ENCODE measurements around the gene ZNF689.

The ZNF689 gene

DNA sequence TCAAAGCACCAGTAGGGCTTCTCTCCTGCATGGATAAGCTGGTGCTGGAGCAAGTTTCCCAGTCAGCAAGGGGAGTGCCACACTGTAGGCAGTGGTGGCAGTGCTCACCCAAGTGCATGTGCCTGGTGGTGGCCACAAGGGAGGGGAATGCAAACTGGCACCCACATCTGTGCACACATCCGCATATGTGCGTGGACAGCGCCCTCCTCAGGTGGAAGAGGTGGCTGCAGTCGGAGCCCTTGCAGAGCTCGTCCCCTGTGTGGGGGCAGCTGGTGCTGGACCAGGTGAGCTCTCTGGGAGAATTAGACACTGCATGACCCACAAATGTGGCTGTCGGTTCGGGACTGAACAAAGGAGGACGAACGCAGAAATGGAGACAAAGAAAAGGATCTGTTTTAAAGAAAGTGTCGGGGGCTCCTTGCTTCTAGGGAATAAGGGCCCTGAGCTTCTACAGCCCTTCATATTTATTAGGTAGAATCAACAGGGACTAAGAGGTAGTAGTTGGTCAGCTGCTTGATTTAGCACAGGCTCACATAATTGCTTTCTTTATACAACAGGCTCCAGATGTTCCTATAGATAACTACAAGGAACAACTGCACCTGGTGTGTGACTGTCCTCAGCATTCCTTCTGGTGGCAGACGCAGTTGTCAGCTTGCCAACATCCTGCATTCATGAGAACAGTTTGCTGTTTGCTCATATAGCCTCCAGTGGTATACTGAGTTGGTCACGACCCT is 5.3 kb upstream of the ZNF689 start:
- H2AFZ ChIP-seq (ENCODE audit: low read length, unreplicated experiment), result no peak overlapping the region
- no peaks in the 10 kb centered on the region for H3K27me3 ChIP-seq (ENCODE audit: insufficient read depth, low read length)
- no peaks in the 10 kb centered on the region for H3K36me3 ChIP-seq (ENCODE audit: insufficient read depth, low read length)
- no peaks in the 10 kb centered on the region for H3K79me2 ChIP-seq (ENCODE audit: control insufficient read depth, insufficient read depth, low read length, unreplicated experiment)
- H3K4me1 ChIP-seq (ENCODE audit: control insufficient read depth, insufficient read depth, low read length, unreplicated experiment), result peaks cover 3% of the 10 kb centered on the region
- H3K27ac ChIP-seq (ENCODE audit: low read depth, low read length), result no peak overlapping the region
- H3K4me3 ChIP-seq (ENCODE audit: low read depth, low read length), result no peak overlapping the region

GRCh38 chr16:30609002-30609925 is 925 bp downstream of the ZNF689 start:
- H3K79me2 ChIP-seq (ENCODE audit: control insufficient read depth, insufficient read depth, low read length, unreplicated experiment), result peaks cover 13% of the 10 kb centered on the region
- H3K27ac ChIP-seq (ENCODE audit: low read depth, low read length), result peak overlapping the region; percentile 69
- H3K4me3 ChIP-seq (ENCODE audit: low read depth, low read length), result peak overlapping the region; percentile 89
- peaks cover 3% of the 10 kb centered on the region; the same call in 1 of the 2 replicates for H3K36me3 ChIP-seq (ENCODE audit: insufficient read depth, low read length)
- peaks cover 3% of the 10 kb centered on the region for H3K4me1 ChIP-seq (ENCODE audit: control insufficient read depth, insufficient read depth, low read length, unreplicated experiment)
- H3K27me3 ChIP-seq (ENCODE audit: insufficient read depth, low read length), result no peaks in the 10 kb centered on the region
- peak overlapping the region; percentile 93 for H2AFZ ChIP-seq (ENCODE audit: low read length, unreplicated experiment)

GRCh38 chr16:30606004-30606403 is 4.2 kb downstream of the ZNF689 start:
- H3K4me1 ChIP-seq (ENCODE audit: control insufficient read depth, insufficient read depth, low read length, unreplicated experiment), result peaks cover 9% of the 10 kb centered on the region
- no peak overlapping the region for H3K4me3 ChIP-seq (ENCODE audit: low read depth, low read length)
- no peak overlapping the region for H2AFZ ChIP-seq (ENCODE audit: low read length, unreplicated experiment)
- H3K36me3 ChIP-seq (ENCODE audit: insufficient read depth, low read length), result peaks cover 4% of the 10 kb centered on the region; the same call in 1 of the 2 replicates
- H3K79me2 ChIP-seq (ENCODE audit: control insufficient read depth, insufficient read depth, low read length, unreplicated experiment), result peaks cover 13% of the 10 kb centered on the region
- H3K27ac ChIP-seq (ENCODE audit: low read depth, low read length), result no peak overlapping the region
- no peaks in the 10 kb centered on the region for H3K27me3 ChIP-seq (ENCODE audit: insufficient read depth, low read length)

- peaks cover 13% of the 10 kb centered on the region for H3K79me2 ChIP-seq (ENCODE audit: control insufficient read depth, insufficient read depth, low read length, unreplicated experiment)
- H3K27ac ChIP-seq (ENCODE audit: low read depth, low read length), result no peak overlapping the region
- no peak overlapping the region for H2AFZ ChIP-seq (ENCODE audit: low read length, unreplicated experiment)
- no peaks in the 10 kb centered on the region for H3K27me3 ChIP-seq (ENCODE audit: insufficient read depth, low read length)
- H3K4me3 ChIP-seq (ENCODE audit: low read depth, low read length), result no peak overlapping the region
- peaks cover 8% of the 10 kb centered on the region for H3K4me1 ChIP-seq (ENCODE audit: control insufficient read depth, insufficient read depth, low read length, unreplicated experiment)
- H3K36me3 ChIP-seq (ENCODE audit: insufficient read depth, low read length), result peaks cover 4% of the 10 kb centered on the region; the same call in 1 of the 2 replicates
These were observed 5.0 kb downstream of the ZNF689 start for GRCh38 chr16:30605158-30605557.

DNA sequence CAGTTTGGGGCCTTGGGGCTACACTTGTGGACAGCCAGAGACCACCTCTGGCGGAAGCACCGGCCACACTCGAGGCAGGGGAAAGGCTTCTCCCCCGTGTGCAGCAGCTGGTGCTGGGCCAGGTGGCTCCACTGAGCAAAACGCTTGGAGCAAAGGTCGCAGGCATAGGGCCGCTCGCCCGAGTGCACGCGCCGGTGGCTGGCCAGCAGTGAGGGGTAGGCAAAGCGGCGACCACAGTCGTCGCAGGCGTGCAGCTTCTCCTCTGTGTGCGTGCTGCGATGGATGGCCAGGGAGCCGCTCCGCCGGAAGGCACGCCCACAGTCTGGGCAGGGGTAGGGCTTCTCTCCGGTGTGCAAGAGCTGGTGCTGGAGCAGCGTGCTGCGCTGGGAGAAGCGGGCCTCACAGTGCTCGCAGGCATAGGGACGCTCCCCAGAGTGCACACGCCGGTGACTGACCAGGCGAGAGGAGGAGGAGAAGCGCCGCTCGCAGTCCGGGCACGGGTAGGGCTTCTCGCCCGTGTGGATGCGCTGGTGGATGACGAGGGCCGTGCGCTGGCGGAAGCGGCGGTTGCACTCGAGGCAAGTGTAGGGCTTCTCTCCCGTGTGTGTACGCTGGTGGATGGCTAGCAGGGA is 5.8 kb downstream of the ZNF689 start:
- Histone ChIP-seq H3K4me3 (ENCODE audit: low read depth, low read length) (no peak overlapping the region), H3K79me2 (ENCODE audit: control insufficient read depth, insufficient read depth, low read length, unreplicated experiment) (peaks cover 11% of the 10 kb centered on the region), H3K36me3 (ENCODE audit: insufficient read depth, low read length) (peaks cover 4% of the 10 kb centered on the region; the same call in 1 of the 2 replicates), H2AFZ (ENCODE audit: low read length, unreplicated experiment) (no peak overlapping the region), H3K27ac (ENCODE audit: low read depth, low read length) (no peak overlapping the region), H3K4me1 (ENCODE audit: control insufficient read depth, insufficient read depth, low read length, unreplicated experiment) (peaks cover 8% of the 10 kb centered on the region), H3K27me3 (ENCODE audit: insufficient read depth, low read length) (no peaks in the 10 kb centered on the region)

DNA sequence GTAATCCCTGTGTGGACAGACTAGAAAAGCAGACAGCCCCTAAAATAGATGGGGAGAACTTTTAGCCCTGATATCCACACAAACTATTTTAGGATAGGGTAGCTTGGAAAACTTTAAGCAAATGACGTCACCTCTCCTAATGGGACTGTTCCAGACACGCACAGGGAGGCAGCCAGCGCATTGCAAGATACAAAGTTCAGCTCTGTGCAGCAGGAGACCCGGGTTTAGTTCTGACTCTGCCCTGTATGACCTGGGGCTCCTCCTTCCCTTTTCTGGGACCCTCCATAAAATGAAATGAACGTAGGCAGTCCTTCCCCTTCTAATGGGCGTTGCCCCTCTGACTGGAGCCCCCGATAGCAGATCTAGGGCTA is 6.3 kb downstream of the ZNF689 start:
- Histone ChIP-seq H3K4me3 (ENCODE audit: low read depth, low read length) (no peak overlapping the region), H3K4me1 (ENCODE audit: control insufficient read depth, insufficient read depth, low read length, unreplicated experiment) (peaks cover 8% of the 10 kb centered on the region), H2AFZ (ENCODE audit: low read length, unreplicated experiment) (no peak overlapping the region), H3K79me2 (ENCODE audit: control insufficient read depth, insufficient read depth, low read length, unreplicated experiment) (peaks cover 7% of the 10 kb centered on the region), H3K27me3 (ENCODE audit: insufficient read depth, low read length) (no peaks in the 10 kb centered on the region), H3K36me3 (ENCODE audit: insufficient read depth, low read length) (peaks cover 4% of the 10 kb centered on the region; the same call in 1 of the 2 replicates), H3K27ac (ENCODE audit: low read depth, low read length) (no peak overlapping the region)

GRCh38 chr16:30602616-30603277 is 7.4 kb downstream of the ZNF689 start:
- no peak overlapping the region for H3K4me3 ChIP-seq (ENCODE audit: low read depth, low read length)
- H3K27me3 ChIP-seq (ENCODE audit: insufficient read depth, low read length), result no peaks in the 10 kb centered on the region
- no peak overlapping the region for H2AFZ ChIP-seq (ENCODE audit: low read length, unreplicated experiment)
- peaks cover 4% of the 10 kb centered on the region; the same call in 1 of the 2 replicates for H3K36me3 ChIP-seq (ENCODE audit: insufficient read depth, low read length)
- no peaks in the 10 kb centered on the region for H3K79me2 ChIP-seq (ENCODE audit: control insufficient read depth, insufficient read depth, low read length, unreplicated experiment)
- peaks cover 8% of the 10 kb centered on the region for H3K4me1 ChIP-seq (ENCODE audit: control insufficient read depth, insufficient read depth, low read length, unreplicated experiment)
- peak overlapping the region; percentile 4; the same call in 1 of the 2 replicates for H3K27ac ChIP-seq (ENCODE audit: low read depth, low read length)

DNA sequence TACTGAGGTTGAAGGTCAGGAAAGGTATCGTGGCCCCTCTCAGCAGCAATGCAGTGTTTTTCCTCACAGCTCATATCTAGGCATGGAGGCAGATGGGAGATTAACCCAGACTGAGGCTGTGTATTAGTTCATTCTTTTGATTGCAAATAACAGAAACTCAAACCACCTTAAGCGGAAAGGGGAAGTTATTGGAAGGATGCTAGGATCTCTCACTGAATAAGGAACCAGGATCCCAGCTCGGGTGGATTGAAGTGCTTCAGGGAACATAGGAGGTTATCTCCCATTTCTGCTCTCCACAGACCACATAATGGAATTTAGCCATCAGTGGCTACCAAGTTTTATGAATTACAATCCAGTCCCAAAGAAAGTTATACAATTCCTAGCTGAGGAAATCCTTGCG is 8.2 kb downstream of the ZNF689 start:
- H3K36me3 ChIP-seq (ENCODE audit: insufficient read depth, low read length), result peaks cover 4% of the 10 kb centered on the region; the same call in 1 of the 2 replicates
- H2AFZ ChIP-seq (ENCODE audit: low read length, unreplicated experiment), result no peak overlapping the region
- H3K27me3 ChIP-seq (ENCODE audit: insufficient read depth, low read length), result no peaks in the 10 kb centered on the region
- no peak overlapping the region for H3K4me3 ChIP-seq (ENCODE audit: low read depth, low read length)
- H3K79me2 ChIP-seq (ENCODE audit: control insufficient read depth, insufficient read depth, low read length, unreplicated experiment), result no peaks in the 10 kb centered on the region
- H3K4me1 ChIP-seq (ENCODE audit: control insufficient read depth, insufficient read depth, low read length, unreplicated experiment), result peaks cover 8% of the 10 kb centered on the region
- H3K27ac ChIP-seq (ENCODE audit: low read depth, low read length), result no peak overlapping the region

- no peak overlapping the region for H2AFZ ChIP-seq (ENCODE audit: low read length, unreplicated experiment)
- H3K4me3 ChIP-seq (ENCODE audit: low read depth, low read length), result no peak overlapping the region
- H3K79me2 ChIP-seq (ENCODE audit: control insufficient read depth, insufficient read depth, low read length, unreplicated experiment), result no peaks in the 10 kb centered on the region
- H3K27ac ChIP-seq (ENCODE audit: low read depth, low read length), result no peak overlapping the region
- no peaks in the 10 kb centered on the region for H3K27me3 ChIP-seq (ENCODE audit: insufficient read depth, low read length)
- H3K4me1 ChIP-seq (ENCODE audit: control insufficient read depth, insufficient read depth, low read length, unreplicated experiment), result peaks cover 8% of the 10 kb centered on the region
- peaks cover 4% of the 10 kb centered on the region; the same call in 1 of the 2 replicates for H3K36me3 ChIP-seq (ENCODE audit: insufficient read depth, low read length)
These were observed 9.3 kb downstream of the ZNF689 start for GRCh38 chr16:30600929-30601328.

- Histone ChIP-seq H3K27ac (ENCODE audit: low read depth, low read length) (no peak overlapping the region), H3K4me3 (ENCODE audit: low read depth, low read length) (no peak overlapping the region), H3K27me3 (ENCODE audit: insufficient read depth, low read length) (no peaks in the 10 kb centered on the region), H2AFZ (ENCODE audit: low read length, unreplicated experiment) (no peak overlapping the region), H3K4me1 (ENCODE audit: control insufficient read depth, insufficient read depth, low read length, unreplicated experiment) (peaks cover 8% of the 10 kb centered on the region), H3K36me3 (ENCODE audit: insufficient read depth, low read length) (peaks cover 4% of the 10 kb centered on the region; the same call in 1 of the 2 replicates), H3K79me2 (ENCODE audit: control insufficient read depth, insufficient read depth, low read length, unreplicated experiment) (no peaks in the 10 kb centered on the region)
These were observed 10.0 kb downstream of the ZNF689 start for GRCh38 chr16:30600215-30600614.
